ENCODE results near the gene RNF38.

DNA sequence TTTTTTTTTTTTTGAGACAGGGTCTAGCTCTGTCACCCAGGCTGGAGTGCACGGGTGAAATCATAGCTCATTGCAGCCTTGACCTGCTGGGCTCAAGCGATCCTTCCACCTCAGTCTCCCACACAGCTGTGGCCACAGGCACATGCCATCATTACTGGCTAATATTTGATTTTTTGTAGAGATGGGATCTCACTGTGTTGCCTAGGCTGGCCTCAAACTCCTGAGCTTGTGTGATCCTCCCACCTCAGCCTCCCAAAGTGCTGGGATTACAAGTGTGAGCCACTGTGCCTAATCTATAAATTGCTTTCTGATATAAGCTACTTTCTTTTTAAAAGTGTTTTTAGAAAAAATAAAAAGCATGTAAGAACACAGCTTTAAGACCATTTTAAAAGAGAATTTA is 85.3 kb downstream of the RNF38 start:
- TF ChIP-seq, protein P1, sequence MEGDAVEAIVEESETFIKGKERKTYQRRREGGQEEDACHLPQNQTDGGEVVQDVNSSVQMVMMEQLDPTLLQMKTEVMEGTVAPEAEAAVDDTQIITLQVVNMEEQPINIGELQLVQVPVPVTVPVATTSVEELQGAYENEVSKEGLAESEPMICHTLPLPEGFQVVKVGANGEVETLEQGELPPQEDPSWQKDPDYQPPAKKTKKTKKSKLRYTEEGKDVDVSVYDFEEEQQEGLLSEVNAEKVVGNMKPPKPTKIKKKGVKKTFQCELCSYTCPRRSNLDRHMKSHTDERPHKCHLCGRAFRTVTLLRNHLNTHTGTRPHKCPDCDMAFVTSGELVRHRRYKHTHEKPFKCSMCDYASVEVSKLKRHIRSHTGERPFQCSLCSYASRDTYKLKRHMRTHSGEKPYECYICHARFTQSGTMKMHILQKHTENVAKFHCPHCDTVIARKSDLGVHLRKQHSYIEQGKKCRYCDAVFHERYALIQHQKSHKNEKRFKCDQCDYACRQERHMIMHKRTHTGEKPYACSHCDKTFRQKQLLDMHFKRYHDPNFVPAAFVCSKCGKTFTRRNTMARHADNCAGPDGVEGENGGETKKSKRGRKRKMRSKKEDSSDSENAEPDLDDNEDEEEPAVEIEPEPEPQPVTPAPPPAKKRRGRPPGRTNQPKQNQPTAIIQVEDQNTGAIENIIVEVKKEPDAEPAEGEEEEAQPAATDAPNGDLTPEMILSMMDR (conservative IDR thresholded peaks at IDR 0.05; ENCODE audit: low read length): no peak
- TF ChIP-seq EZH2phosphoT487 (IDR thresholded peaks at IDR 0.05; ENCODE audit: borderline replicate concordance, low read depth, low read length): no peak
